DMS153 treated with DMSO at 0.1 percent for 48 hours (cell line): ENCODE data around the gene FABP2.
A peak's percentile ranks its signal among the peaks of the same experiment; 100 is the strongest.
"Not testable (repeated sequence)": the region's sequence is repeated elsewhere in the genome, so short reads cannot be mapped to it uniquely, and the experiment has no call there.

ENCODE experiments used
- DNase-seq: peaks from one replicate; lab custom pipeline; 2025; ENCODE audit not compliant: unreplicated experiment; lab: John Stamatoyannopoulos, UW

FABP2 gene

DNA sequence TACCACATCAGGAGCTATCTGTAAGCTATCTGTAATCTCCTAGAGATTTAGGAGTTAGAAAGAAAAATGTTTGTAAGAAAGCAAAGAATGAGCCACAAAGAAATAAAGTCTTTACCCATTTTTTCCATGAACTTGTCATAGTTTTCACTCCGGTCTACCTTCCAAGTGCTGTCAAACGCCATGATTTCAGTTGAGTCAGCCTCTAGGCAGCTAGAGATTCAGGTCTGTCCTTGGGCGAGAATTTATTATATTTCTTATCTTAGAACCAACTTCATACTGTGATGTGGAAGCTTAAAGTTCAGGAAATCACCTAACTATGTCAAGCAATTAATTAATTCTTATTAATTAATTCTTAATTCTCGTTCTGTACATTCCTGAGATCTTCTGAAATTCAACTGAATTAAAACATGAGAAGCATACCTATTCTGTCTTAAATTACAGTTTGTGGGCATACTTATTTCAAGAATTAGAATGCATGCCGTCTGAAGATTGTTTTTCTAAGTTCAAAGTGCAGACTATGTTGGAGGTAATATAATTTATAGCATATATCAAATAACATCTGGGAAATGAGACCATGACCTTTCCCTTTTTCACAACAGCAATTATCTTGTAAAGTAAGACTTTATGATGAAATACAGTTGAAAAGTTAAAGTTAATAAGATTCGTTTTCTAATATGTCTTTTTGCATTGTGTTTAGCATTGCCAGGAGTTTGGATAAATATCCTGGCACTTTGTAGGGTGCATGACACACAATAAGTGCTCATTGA lies at the start of gene FABP2:
TSS of gene FABP2 (minus strand) at position 218 of the 767 bp plus-strand sequence. CDS start at position 182, 36 bp downstream.
- DNase-seq, result no peak

DNA sequence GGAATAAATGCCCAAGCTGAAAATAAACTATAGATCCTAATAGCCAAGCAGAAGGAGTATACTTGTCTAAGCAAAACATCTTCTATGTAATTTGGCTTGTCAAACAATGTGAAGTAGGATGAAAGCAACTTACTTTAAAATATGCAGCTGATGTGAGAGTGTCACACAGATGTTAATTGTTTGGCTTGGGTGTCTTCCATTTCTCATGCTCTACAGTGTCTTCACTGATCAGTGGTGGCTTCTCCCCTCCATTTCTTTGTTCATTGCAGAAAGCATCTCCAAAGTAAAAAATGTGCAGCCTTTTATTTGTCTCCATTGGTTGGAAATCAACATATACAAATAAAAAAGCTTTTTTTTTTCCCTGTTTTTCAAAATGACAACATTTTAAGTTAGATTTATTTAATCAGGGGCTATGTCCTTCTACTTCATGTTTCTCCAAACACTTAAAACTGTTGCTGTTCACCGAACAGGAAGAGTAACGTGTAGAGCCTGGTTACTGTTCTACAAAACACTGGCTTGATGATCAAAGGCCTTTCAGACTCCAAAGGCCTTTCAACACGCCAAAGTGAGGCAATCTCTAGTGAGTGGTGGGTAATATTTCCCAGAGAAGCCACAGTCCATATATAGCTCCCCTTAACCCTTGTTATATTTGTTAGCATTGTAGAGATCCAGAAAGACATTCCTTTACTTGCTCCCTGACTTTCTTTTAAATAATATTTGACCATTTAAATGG lies 49.2 kb upstream of the FABP2 start:
- DNase-seq, result not testable (repeated sequence)

DNA sequence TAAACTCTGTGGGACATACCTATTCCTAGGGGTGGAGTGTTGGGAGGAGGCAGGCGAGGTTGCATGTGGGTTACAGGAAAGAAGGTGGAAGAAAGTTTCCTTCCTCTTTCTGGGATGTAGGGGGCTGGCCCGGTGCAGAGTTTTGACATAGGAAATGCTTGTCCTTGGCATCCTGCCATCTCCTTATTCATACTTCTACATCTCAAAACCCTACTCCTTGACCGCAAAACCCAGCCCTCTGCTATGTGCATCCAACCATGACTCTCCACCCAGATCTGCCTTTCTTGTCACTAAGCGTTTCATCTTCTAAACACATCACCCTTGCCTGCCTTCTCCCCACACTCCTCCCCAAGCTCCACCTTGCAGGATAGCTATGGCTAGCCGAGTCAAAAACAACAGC lies 48.5 kb upstream of the FABP2 start:
- DNase-seq, result not testable (repeated sequence)

DNA sequence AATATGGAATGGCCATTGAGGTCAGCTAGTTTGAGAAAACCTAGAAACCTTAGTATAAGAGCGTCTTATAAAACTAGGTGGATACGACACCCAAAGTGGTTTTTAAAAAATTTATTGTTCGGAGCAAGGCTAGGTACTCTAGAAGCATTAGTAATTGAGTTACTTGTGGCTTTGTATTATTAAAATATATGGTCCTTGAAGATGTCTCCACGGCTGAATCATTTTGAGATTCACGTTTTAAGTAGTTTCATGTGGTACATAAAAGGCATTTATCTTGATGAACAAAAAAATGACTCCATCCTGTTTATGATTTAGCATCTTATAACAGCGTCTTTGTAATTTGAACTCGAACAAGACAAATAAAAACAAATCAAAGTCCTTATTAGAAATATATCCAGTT lies 44.9 kb upstream of the FABP2 start:
- DNase-seq, result not testable (repeated sequence)

DNA sequence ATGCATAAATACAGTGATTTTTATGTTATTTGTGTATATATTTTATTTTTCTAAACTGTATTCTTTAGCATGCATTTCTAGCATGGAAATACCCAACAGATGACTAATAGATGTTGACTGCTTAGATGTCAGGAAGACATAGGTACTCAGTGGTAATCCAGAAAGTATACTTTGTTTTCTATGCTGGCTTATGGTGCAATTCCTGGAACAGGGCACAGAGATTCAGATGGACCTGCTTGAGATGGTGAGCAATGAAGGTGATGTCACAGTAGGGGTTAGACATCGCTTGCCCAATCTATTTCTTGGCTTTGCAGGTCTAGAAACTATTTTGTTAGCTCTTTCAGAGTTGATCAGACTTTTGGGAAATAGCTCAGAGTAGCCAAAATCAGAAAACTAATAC lies 42.3 kb upstream of the FABP2 start:
- DNase-seq, result not testable (repeated sequence)

DNA sequence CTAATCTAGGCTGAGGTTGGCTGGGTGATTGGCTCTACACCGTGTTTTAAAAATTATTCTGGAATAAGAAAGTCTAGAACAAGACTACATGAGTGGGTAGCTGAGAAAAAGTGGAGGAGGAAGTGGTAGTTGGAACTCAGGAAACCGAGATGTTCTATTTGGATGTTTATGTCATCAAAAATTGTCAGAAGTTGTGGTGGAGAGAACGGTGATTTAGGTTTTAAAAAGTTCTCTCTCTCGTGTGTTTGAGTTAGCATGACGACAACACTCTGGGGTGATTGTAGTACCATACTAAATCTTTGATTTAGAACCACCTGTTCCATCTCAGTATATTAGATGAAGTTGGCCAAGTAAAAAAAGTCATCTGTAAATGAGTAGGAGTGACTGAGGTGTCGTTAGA lies 41.4 kb upstream of the FABP2 start:
- not testable (repeated sequence) for DNase-seq

DNA sequence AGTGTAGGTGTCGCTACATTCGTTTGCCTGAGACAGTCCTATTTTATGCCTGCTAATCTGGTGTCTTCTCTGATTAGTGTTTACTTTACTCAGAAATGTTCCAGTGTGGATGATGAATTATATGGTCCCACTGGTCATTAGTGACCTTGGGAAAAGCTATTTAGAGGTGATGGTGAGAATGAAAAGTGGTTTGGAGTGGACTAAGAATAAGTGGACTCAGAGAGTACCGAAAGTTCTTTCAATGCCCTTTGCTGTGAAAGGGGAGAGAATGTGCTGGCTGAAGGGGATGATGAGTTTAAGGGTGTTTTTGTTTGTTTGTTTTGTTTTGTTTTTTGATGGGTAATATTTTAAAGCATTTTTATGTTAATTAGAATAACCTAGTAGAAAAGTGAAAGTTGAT lies 40.5 kb upstream of the FABP2 start:
- DNase-seq, result not testable (repeated sequence)

DNA sequence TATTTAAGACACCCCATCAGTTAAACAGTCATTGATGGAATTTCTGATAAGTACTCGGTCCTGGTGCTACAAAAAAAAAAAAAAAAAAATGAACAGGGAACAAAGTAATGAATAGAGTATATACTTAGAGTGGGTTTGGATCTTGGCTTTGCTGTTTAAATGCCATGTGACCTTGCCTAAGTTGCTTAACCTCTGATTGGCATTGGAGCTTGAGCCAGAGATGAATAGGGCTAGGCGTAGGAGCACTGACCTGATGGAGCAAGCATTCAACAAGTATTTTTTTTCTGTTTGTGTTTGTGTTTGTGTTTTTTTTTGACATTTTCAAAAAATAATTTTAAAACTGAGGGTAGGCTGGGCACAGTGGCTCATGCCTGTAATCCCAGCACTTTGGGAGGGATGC lies 37.9 kb upstream of the FABP2 start:
- DNase-seq, result not testable (repeated sequence)

DNA sequence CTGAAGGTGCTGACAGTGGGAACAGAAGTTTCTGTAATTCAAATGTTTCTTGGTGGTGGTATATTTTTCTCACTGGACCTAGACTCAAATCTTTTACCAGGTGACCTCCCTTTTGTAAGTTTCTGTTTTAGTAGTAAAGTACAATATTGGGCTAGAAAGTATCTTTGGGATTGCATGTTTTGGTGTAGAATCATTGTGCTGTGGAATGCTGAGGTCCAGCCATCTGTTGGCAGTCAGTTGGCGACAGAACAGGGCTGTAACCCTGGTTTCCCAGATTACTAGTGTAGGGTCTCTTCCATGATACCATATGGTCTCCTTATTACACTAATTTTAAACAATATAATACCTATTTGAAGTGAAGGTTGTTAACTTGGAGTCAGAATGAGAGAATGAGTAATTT lies 34.9 kb upstream of the FABP2 start:
- DNase-seq, result not testable (repeated sequence)

DNA sequence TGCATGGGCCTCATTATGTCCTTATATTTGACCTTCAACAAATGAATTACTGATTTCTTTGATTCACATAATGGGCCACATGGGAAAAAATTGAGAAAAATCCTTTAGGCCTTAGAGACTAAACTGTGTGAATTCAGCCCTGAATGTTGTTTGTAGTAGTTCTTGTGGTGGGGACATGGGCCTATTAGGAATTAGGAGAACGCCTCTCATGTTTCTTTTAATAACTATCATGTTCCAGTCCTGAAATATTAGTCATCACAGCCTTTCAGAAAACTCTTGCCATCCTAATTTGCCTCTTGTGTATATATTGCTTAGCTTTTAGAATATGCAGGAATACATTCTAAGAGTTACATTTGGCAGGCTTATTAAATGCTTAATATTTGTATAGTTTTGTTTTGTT lies 34.1 kb upstream of the FABP2 start:
- not testable (repeated sequence) for DNase-seq

DNA sequence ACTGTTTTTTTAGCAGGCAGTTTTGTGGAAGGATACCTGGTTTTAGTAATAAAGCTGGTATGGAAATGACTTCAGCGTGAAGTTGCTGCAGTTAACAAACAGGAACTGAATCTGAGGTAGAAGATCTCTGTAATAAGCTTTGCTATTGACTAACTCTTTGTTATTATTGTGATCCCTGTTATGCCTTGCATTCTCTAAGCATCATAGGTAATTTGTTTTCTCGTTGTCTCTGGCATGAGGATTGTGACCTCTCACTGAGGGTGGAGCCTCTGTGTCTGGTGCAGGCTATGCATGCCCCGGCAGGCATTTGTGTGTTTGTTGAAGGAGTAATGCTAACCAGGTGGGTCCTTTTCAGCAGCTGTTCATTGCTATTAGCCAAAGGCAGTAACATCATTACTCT lies 31.4 kb upstream of the FABP2 start:
- DNase-seq, result peak; percentile 63

DNA sequence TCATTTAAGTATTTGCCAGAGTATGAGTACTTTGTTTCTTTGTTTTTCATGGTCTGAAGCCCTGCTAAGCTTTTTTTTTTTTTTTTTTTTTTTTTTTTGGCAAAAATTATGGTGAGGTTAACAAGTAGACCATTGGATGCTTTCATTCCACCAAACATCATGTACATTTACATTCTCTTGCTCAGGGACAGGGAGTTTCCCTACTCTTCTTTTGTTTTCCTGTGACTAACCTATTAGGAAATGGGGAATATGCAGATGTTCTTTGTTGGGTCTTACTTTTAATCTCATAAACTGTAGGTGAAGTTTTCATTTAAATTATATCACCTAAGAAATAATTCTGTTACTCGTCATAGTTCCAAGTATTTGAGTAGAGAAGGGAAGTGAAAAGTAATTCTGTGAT lies 26.2 kb upstream of the FABP2 start:
- DNase-seq, result not testable (repeated sequence)

DNA sequence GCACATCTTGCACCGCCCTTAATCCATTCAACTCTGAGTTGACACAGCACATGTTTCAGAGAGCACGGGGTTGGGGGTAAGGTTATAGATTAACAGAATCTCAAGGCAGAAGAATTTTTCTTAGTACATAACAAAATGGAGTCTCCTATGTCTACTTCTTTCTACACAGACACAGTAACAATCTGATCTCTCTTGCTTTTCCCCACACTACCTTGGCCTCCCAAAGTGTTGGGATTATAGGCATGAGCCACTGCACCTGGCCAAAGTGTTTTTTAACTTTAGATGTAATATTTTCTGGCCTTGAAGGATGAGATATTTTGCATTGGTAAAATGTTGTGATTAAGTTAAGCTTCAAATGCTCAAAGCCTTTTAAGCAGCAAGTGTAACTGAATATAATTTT lies 21.4 kb upstream of the FABP2 start:
- not testable (repeated sequence) for DNase-seq

DNA sequence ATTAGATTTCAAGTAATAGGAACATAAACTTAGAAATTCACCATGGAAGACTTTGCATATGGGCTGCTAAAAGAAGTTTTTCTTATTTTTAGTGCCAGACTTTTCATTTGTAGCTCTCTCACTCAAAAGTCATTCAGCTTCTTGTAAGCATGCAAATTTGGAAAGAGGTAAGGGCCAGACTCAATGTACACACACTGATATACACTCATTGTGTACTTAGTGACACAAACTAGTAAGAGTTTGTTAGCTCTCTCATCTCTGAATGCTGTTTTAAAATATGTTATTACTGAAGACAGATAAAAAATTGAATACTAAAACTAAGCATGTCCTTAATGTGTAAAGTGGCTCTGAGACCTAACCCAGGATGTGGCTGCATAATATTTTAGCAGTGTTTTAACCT lies 18.0 kb upstream of the FABP2 start:
- not testable (repeated sequence) for DNase-seq

DNA sequence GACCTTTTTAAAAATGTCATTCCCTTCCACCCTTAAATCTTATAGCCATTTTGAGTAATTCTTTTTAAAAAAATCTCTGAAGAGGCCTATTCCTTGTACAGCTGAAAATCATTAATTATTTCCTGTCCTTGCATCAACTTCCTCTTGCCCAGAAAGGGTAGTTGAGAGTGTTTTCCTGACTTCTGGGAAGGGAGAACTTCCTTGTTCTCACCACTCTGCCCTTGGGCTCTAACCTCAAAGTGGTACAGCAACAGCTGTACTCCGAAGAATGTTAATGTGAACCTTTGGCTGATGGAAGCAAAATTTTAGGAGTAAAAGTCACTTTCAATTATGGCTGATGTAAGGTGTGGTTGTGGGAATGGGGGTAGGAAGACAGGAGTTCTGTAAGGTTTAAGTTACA lies 15.1 kb upstream of the FABP2 start:
- peak; percentile 33 for DNase-seq

DNA sequence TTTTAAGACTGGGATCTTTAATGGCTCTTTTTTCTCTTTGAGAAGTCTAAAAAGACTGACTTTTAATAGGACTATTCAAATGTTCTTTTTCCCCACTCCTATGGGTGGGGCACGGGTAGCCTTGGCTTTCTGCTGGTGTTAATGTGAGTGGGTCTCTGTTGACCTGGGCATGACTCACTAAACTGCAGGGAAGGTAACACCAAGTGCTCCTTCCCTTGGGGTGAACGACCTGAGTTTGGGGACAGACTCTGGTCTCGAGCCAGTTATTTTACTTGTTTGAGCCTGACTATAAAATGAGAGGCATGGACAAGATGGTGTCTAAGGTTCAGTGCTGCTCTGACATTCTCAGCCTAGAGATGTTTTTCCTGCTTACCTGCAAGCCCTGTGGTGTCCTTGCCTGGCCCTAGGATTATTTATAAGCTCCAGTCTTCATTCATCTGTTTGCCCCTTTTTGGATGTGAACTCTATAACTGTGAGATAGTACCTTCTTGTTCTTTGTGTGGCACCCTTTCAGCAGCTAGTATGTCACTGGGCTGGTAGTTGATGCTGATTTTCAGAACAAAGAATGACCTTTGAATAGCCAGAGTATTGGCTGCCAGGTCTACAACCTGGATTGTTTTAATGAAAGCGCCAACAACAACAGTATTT lies 14.5 kb upstream of the FABP2 start:
- not testable (repeated sequence) for DNase-seq

DNA sequence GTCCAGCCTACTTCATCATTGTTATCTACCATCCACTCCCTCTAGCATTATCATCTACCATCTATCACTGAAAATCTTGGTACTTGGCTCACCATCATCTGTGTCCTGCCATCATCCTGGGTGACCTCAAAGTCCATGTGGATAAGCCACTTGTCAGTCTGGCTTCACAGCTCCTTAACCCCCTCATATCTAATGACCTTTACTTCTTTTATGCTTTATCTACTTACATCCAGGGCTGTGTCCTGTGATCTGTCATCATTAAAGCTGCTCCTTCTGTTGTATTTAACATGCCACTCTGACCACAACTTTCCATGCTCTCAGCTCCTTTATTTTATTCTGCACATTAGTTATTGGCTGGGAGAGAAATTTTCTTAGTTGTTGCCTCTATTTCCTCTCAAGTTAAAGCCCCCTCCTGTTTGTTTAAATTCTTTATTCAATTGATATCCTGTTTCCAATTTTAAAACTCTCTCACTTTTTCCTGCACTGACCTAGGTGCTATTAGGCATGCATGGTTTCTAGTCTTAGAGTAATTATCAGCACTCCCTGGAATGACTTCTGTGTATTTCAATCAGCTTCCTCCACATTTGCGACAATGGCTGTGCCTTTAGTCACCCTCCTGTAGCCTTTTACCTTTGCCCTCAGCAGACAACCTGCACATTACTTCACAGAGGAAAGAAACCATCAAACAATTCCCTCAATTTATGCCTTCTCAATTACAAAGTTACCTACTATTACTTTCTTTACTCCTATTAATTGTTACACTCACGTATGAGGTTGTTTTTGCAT lies 8.1 kb upstream of the FABP2 start:
- no peak for DNase-seq

DNA sequence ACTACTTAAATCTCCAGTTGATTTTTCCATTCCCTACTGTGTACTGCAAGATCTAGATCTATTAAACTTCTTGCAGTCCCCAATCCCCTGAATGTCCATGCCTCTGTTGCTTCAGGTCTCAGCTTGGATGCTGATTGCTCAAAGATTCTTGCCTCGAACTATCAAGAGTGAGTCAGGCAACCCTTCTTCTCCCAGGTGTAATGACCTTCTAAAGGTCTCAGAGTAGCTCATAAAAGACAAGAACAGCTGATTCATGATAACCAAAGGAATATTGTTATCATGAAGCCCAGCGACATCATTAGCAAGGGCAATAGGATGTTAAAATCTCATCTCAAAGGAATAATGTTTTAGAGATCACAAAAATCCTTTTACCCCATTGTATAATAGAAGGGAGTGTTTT lies 6.8 kb upstream of the FABP2 start:
- DNase-seq, result no peak

DNA sequence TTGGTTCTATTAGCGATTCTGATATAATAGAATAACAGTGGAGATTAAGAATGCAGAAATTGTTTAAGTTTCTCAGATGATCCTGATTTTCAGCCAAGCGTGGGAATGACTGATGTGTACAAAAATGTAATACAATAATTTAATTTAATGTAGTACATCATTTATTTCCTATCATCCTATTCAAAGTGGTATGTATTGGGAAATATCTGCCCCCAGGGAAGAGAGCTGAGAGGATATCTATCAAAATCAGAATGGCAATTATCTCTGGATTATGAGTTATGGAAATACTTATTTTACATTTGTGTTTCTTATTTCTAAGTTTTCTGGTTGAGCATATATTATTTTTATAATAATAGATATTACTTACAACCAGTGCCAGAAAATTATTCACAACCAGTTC lies 3.9 kb downstream of the FABP2 start:
- no peak for DNase-seq

DNA sequence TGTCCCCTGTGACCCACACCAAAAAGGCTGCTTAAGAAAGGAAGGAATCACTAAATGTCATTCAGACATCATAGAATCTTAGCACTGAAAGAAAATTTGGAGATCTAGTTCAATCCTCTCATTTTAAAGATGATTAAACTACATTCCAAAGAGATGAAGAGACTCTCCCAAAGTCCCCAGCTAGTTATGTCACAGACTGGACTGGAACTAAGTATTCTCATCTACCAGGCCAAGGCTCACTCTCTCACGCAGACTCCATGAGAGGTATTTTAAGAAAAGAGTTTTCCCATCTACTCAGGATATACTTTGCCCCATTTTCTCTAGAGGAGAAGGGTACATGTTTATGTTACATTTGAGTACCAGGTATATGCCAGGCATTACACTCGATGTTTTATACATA lies 6.9 kb downstream of the FABP2 start:
- no peak for DNase-seq

DNA sequence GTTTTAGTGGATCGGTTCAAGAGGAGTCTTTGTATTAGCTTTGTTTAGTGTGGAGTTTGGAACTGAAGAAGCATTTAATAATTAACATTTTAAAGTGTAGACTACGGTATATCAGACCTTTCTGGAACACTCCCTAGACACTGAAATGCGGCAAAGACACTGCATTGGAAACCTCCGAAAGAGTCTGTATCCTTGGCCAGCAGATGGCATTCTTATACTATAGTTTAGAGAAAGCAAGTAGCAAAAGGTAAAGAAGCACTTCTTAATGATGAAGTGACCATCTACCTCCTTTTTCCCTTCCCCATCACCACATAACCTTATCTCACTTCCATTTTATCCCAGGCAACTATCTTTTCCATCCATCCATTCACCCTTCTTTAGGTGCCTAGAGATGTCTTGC lies 7.6 kb downstream of the FABP2 start:
- peak; percentile 77 for DNase-seq
